PC-3 (cell line): Measurements from ENCODE around the gene PIGH. TPM values are rescaled to one million over a fixed set of nuclear protein-coding genes. Genes with fewer than 3 reads are reported as not detected.

Experiments used
- ATAC-seq: fragments of 200-7000 bp; cut with Tn5 transposase; 2 replicates; pipeline ENCODE4 v1.9.1; 2020; ENCODE audit warnings: mild to moderate bottlenecking, moderate library complexity
- BruUV-seq: library from RNA; stranded (reverse); fragments of 400-500 nt; replicated peaks from 2 replicates; lab custom pipeline; 2021; lab: Mats Ljungman, UMichigan
- CTCF ChIA-PET: fragments of 300-600 bp; sonication (Branson Sonifier 250); formaldehyde crosslinking; loops from one replicate; lab custom pipeline; 2022; ENCODE audit warnings: antibody characterized with exemption; lab: Charles Lee
- POLR2A ChIA-PET: fragments of 300-600 bp; sonication (Branson Sonifier 250); formaldehyde crosslinking; loops from one replicate; lab custom pipeline; 2022; ENCODE audit warnings: antibody characterized with exemption; ENCODE audit not compliant: unreplicated experiment; lab: Charles Lee
- DNase-seq: peaks from one replicate; pipeline ENCODE4 v3.0.0-alpha.2; 2015
- H2AFZ ChIP-seq: fragments of 300-600 bp; sonication (generic); 2 replicates; pipeline ENCODE4 v1.6.0; 2016; ENCODE audit warnings: antibody characterized with exemption, low read length
- H3F3A ChIP-seq: fragments of 300-600 bp; sonication (generic); one replicate; pipeline ENCODE4 v1.6.0; 2017; ENCODE audit warnings: antibody characterized with exemption, low read length, control low read depth, mild to moderate bottlenecking; ENCODE audit not compliant: unreplicated experiment
- H3K27ac ChIP-seq: fragments of 300-600 bp; sonication (generic); 2 replicates; pipeline ENCODE4 v1.5.1; 2016; ENCODE audit warnings: mild to moderate bottlenecking, low read length
- H3K27me3 ChIP-seq: fragments of 300-600 bp; sonication (generic); 2 replicates; pipeline ENCODE4 v1.6.1; 2016; ENCODE audit warnings: low read length, mixed read lengths
- H3K36me3 ChIP-seq: fragments of 300-600 bp; sonication (generic); 2 replicates; pipeline ENCODE4 v1.6.1; 2016; ENCODE audit warnings: low read depth, mixed run types, low read length, mixed read lengths
- H3K4me1 ChIP-seq: fragments of 300-600 bp; sonication (generic); 2 replicates; pipeline ENCODE4 v1.5.1; 2016; ENCODE audit warnings: low read length; ENCODE audit not compliant: insufficient read depth
- H3K4me2 ChIP-seq: fragments of 300-600 bp; sonication (generic); 2 replicates; pipeline ENCODE4 v1.6.0; 2016; ENCODE audit warnings: low read length
- H3K4me3 ChIP-seq: fragments of 300-600 bp; sonication (generic); 2 replicates; pipeline ENCODE4 v1.5.1; 2016; ENCODE audit warnings: mild to moderate bottlenecking, low read length, mixed read lengths
- H3K79me2 ChIP-seq: fragments of 300-600 bp; sonication (generic); 2 replicates; pipeline ENCODE4 v1.6.1; 2017; ENCODE audit warnings: low read length, mixed read lengths
- H3K9ac ChIP-seq: fragments of 300-600 bp; sonication (generic); 2 replicates; pipeline ENCODE4 v1.6.0; 2016; ENCODE audit warnings: mild to moderate bottlenecking, low read length
- H3K9me2 ChIP-seq: fragments of 300-600 bp; sonication (generic); replicated peaks from 2 replicates; pipeline ENCODE4 v1.6.1; 2016; ENCODE audit warnings: mixed run types, low read length, mixed read lengths
- H3K9me3 ChIP-seq: fragments of 300-600 bp; sonication (generic); 2 replicates; pipeline ENCODE4 v1.6.1; 2016; ENCODE audit warnings: low read length, mixed read lengths
- H4K20me1 ChIP-seq: fragments of 300-600 bp; sonication (generic); 2 replicates; pipeline ENCODE4 v1.6.1; 2016; ENCODE audit warnings: low read length, mixed read lengths
- EZH2 ChIP-seq: fragments of 300-600 bp; sonication (generic); IDR thresholded peaks from one replicate; pipeline ENCODE4 v1.6.1; 2017; ENCODE audit warnings: antibody characterized with exemption, mild to moderate bottlenecking, low read length; ENCODE audit not compliant: unreplicated experiment
- EZH2phosphoT487 ChIP-seq: fragments of 300-600 bp; sonication (generic); IDR thresholded peaks from 2 replicates; pipeline ENCODE4 v1.6.1; 2018; ENCODE audit warnings: mild to moderate bottlenecking, antibody characterized with exemption, low read length, borderline replicate concordance
- intact Hi-C: fragments of 100-400 bp; cut with micrococcal nuclease; formaldehyde crosslinking; loops from 2 replicates; pipeline ENCODE4 v1.9.0; 2023
- total RNA-seq: library from RNA; depleted of rRNA; stranded (reverse); fragments of >200 nt; gene quantifications from 2 replicates; pipeline ENCODE4 v1.2.3, GENCODE V29; 2014
- TF ChIP-seq, protein P1 (sequence below): fragments of 300-600 bp; sonication (generic); conservative IDR thresholded peaks from 2 replicates; pipeline ENCODE4 v1.5.1; 2017; ENCODE audit warnings: antibody characterized with exemption, low read depth, mild to moderate bottlenecking, low read length

The PIGH gene
- total RNA-seq, 1 experiment from 2014 or later: 66.4 TPM

GRCh38 chr14:67557656-67558055 lies 42.4 kb downstream of the PIGH start:
- Histone ChIP-seq H3K27ac (no peak overlapping the region), H3K4me1 (no peaks in the 10 kb centered on the region), H3K9me2 (no peaks in the 10 kb centered on the region), H3K4me3 (no peak overlapping the region), H3K9ac (no peak overlapping the region), H3K9me3 (no peaks in the 10 kb centered on the region), H3K4me2 (no peak overlapping the region), H3K36me3 (no peaks in the 10 kb centered on the region), H2AFZ (no peak overlapping the region), H3K79me2 (no peaks in the 10 kb centered on the region), H3F3A (no peaks in the 10 kb centered on the region), H4K20me1 (no peaks in the 10 kb centered on the region), H3K27me3 (no peaks in the 10 kb centered on the region)
- intact Hi-C loops: no loop called here
- POLR2A ChIA-PET: no interaction called here
- ATAC-seq (no peak), DNase-seq (no peak)
- BruUV-seq: no TSS peak
- no peak for TF ChIP-seq EZH2phosphoT487
- TF ChIP-seq EZH2: no peak
- TF ChIP-seq, protein P1, sequence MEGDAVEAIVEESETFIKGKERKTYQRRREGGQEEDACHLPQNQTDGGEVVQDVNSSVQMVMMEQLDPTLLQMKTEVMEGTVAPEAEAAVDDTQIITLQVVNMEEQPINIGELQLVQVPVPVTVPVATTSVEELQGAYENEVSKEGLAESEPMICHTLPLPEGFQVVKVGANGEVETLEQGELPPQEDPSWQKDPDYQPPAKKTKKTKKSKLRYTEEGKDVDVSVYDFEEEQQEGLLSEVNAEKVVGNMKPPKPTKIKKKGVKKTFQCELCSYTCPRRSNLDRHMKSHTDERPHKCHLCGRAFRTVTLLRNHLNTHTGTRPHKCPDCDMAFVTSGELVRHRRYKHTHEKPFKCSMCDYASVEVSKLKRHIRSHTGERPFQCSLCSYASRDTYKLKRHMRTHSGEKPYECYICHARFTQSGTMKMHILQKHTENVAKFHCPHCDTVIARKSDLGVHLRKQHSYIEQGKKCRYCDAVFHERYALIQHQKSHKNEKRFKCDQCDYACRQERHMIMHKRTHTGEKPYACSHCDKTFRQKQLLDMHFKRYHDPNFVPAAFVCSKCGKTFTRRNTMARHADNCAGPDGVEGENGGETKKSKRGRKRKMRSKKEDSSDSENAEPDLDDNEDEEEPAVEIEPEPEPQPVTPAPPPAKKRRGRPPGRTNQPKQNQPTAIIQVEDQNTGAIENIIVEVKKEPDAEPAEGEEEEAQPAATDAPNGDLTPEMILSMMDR: no peak
- CTCF ChIA-PET: interaction anchor here (0.9 to 1.5 kb wide), 2 partner anchors 31 to 129 kb away, joined by 4 to 6 read pairs; no protein-coding TSS in a partner anchor

DNA sequence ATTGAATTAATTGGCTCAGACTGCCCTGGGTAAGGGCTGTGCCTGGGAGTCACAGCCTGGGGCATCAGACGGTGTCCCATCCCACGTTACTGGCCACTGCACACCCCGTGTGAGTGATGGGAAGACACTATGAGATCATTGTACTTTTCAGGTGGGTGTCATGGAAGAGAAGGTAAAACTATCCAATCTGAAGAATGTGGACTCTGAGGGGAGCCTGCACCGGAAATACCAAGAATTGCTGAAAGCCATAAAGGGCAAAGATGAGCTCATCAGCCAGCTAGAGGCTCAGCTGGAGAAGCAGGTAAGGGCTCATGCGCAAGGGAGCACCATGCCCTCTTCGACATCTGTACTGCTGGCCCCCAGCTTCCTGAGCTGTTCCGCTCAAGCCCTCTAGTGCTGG lies 43.0 kb downstream of the PIGH start:
- BruUV-seq: no TSS peak
- Histone ChIP-seq H3K36me3 (no peaks in the 10 kb centered on the region), H3K27me3 (no peaks in the 10 kb centered on the region), H3K9ac (no peak overlapping the region), H3K4me2 (no peak overlapping the region), H3K79me2 (no peaks in the 10 kb centered on the region), H4K20me1 (no peaks in the 10 kb centered on the region), H3K4me3 (no peak overlapping the region), H3K9me3 (no peaks in the 10 kb centered on the region), H3K9me2 (no peaks in the 10 kb centered on the region), H3K27ac (no peak overlapping the region), H3F3A (no peaks in the 10 kb centered on the region), H2AFZ (no peak overlapping the region), H3K4me1 (no peaks in the 10 kb centered on the region)
- ChIA-PET POLR2A (no interaction called here), CTCF (interaction anchor here (0.9 to 1.5 kb wide), 2 partner anchors 30 to 129 kb away, joined by 4 to 6 read pairs; no protein-coding TSS in a partner anchor)
- DNase-seq (no peak), ATAC-seq (peak; percentile 29)
- intact Hi-C loops: no loop called here
- TF ChIP-seq, protein P1: no peak
- no peak for TF ChIP-seq EZH2phosphoT487
- TF ChIP-seq EZH2: no peak

DNA sequence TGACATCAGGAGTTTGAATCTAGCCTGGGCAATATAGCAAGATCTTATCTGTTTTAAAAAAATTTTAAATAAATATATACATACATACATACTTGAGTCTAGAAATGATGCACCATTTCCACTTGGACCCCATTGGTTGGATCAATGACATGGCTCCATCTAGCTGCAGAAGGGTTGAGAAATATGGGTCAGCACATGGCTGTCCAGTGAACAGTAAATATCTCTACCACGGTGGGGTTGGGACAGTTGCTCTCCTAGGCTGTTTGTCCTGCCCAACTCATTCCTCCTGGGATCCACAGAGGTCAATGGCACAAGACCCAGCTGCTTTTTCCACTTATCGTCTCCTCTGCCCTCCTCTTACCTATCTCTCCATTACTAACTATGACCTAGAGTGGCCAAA lies 43.4 kb downstream of the PIGH start:
- intact Hi-C loops: no loop called here
- Histone ChIP-seq H3K4me3 (no peak overlapping the region), H3K36me3 (no peaks in the 10 kb centered on the region), H3K4me1 (no peaks in the 10 kb centered on the region), H3K79me2 (no peaks in the 10 kb centered on the region), H2AFZ (no peak overlapping the region), H3K27ac (no peak overlapping the region), H3K27me3 (no peaks in the 10 kb centered on the region), H4K20me1 (no peaks in the 10 kb centered on the region), H3K4me2 (no peak overlapping the region), H3K9me2 (no peaks in the 10 kb centered on the region), H3K9me3 (no peaks in the 10 kb centered on the region), H3K9ac (no peak overlapping the region), H3F3A (no peaks in the 10 kb centered on the region)
- BruUV-seq: no TSS peak
- CTCF ChIA-PET: interaction anchor here (1.5 kb wide), 1 partner anchor 30 kb away, joined by 6 read pairs; no protein-coding TSS in a partner anchor
- ATAC-seq: no peak
- POLR2A ChIA-PET: no interaction called here
- TF ChIP-seq, protein P1: no peak
- TF ChIP-seq EZH2phosphoT487 (no peak), EZH2 (no peak)
- DNase-seq: no peak
